CD4-positive, alpha-beta T cell treated with Interleukin-17A for 1 hour (primary cell): Measurements from ENCODE around the gene ERG.

Experiments used
- DNase-seq: peaks from one replicate; pipeline ENCODE4 v3.0.0-alpha.2; 2020

Gene ERG

GRCh38 chr21:38430401-38430984 is 67.8 kb downstream of the ERG start:
- no peak for DNase-seq

- no peak for DNase-seq
These were observed 69.3 kb downstream of the ERG start for GRCh38 chr21:38429011-38429410.

GRCh38 chr21:38428211-38428610 is 70.1 kb downstream of the ERG start:
- no peak for DNase-seq

- DNase-seq, result no peak
These were observed 73.8 kb downstream of the ERG start for GRCh38 chr21:38424305-38425019.

GRCh38 chr21:38422082-38422481 is 76.2 kb downstream of the ERG start:
- DNase-seq, result no peak

- no peak for DNase-seq
These were observed 78.1 kb downstream of the ERG start for GRCh38 chr21:38420140-38420539.

GRCh38 chr21:38417726-38418125 is 80.6 kb downstream of the ERG start:
- DNase-seq, result no peak

- no peak for DNase-seq
These were observed 81.5 kb downstream of the ERG start for GRCh38 chr21:38416791-38417190.

GRCh38 chr21:38413958-38414548 is 84.2 kb downstream of the ERG start:
- DNase-seq, result no peak

GRCh38 chr21:38410466-38410865 is 87.8 kb downstream of the ERG start:
- no peak for DNase-seq

- DNase-seq, result no peak
These were observed 88.4 kb downstream of the ERG start for GRCh38 chr21:38409907-38410306.

- DNase-seq, result no peak
These were observed 94.1 kb downstream of the ERG start for GRCh38 chr21:38404177-38404576.

- DNase-seq, result no peak
These were observed 95.5 kb downstream of the ERG start for GRCh38 chr21:38402795-38403194.

- no peak for DNase-seq
These were observed 96.0 kb downstream of the ERG start for GRCh38 chr21:38402291-38402690.

- DNase-seq, result no peak
These were observed 96.9 kb downstream of the ERG start for GRCh38 chr21:38401191-38401926.

GRCh38 chr21:38400195-38400919 is 97.9 kb downstream of the ERG start:
- no peak for DNase-seq

- no peak for DNase-seq
These were observed 99.2 kb downstream of the ERG start for GRCh38 chr21:38399103-38399502.

- no peak for DNase-seq
These were observed 102.0 kb downstream of the ERG start for GRCh38 chr21:38396325-38396724.

GRCh38 chr21:38395581-38395980 is 102.7 kb downstream of the ERG start:
- no peak for DNase-seq

- no peak for DNase-seq
These were observed 105.6 kb downstream of the ERG start for GRCh38 chr21:38392661-38393060.

- DNase-seq, result no peak
These were observed 108.4 kb downstream of the ERG start for GRCh38 chr21:38389896-38390295.

- DNase-seq, result no peak
These were observed 109.0 kb downstream of the ERG start for GRCh38 chr21:38389354-38389676.

GRCh38 chr21:38388647-38389353 is 109.5 kb downstream of the ERG start:
- DNase-seq, result no peak
